GM13977 (cell line): ENCODE results near the gene VSTM5.

Experiments
- DNase-seq: peaks from one replicate; pipeline ENCODE4 v3.0.0; 2012; ENCODE audit warnings: low spot score
- in situ Hi-C: fragments of 300-500 bp; cut with MboI; formaldehyde crosslinking; loops from one replicate; pipeline ENCODE4 v1.12.0; 2022; ENCODE audit warnings: low sequenced_read_pairs, low pct_unique_long_range_greater_than_20kb, mixed read lengths, inconsistent platforms; ENCODE audit not compliant: unreplicated experiment
- TF ChIP-seq, protein P1 (sequence below): IDR thresholded peaks from 2 replicates; pipeline ENCODE4 v1.5.1; 2012; ENCODE audit warnings: mild to moderate bottlenecking, control low read depth; ENCODE audit not compliant: insufficient read depth; ENCODE audit errors: extremely low read depth, missing control alignments

VSTM5 gene

DNA sequence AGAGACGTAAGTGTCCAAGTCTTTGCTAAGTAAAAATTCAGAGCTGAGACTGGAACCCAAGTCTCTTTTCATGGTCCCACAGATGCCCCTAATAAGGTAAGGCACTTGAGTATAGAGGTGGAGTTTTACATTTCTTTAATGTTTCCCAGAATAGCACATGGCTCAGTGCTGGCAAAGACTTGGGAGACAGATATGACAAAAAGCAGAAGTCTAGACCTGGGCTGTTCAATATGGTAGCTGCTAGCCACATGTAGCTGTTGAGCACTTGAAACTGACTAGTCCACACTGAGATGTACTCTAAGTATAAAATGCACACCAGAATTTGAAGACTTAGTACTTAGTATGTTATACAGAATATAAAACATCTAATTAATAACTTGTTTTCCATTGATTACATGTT is 17.6 kb downstream of the VSTM5 start:
- in situ Hi-C loops = no loop called here
- no peak for DNase-seq
- TF ChIP-seq, protein P1, sequence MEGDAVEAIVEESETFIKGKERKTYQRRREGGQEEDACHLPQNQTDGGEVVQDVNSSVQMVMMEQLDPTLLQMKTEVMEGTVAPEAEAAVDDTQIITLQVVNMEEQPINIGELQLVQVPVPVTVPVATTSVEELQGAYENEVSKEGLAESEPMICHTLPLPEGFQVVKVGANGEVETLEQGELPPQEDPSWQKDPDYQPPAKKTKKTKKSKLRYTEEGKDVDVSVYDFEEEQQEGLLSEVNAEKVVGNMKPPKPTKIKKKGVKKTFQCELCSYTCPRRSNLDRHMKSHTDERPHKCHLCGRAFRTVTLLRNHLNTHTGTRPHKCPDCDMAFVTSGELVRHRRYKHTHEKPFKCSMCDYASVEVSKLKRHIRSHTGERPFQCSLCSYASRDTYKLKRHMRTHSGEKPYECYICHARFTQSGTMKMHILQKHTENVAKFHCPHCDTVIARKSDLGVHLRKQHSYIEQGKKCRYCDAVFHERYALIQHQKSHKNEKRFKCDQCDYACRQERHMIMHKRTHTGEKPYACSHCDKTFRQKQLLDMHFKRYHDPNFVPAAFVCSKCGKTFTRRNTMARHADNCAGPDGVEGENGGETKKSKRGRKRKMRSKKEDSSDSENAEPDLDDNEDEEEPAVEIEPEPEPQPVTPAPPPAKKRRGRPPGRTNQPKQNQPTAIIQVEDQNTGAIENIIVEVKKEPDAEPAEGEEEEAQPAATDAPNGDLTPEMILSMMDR = no peak

DNA sequence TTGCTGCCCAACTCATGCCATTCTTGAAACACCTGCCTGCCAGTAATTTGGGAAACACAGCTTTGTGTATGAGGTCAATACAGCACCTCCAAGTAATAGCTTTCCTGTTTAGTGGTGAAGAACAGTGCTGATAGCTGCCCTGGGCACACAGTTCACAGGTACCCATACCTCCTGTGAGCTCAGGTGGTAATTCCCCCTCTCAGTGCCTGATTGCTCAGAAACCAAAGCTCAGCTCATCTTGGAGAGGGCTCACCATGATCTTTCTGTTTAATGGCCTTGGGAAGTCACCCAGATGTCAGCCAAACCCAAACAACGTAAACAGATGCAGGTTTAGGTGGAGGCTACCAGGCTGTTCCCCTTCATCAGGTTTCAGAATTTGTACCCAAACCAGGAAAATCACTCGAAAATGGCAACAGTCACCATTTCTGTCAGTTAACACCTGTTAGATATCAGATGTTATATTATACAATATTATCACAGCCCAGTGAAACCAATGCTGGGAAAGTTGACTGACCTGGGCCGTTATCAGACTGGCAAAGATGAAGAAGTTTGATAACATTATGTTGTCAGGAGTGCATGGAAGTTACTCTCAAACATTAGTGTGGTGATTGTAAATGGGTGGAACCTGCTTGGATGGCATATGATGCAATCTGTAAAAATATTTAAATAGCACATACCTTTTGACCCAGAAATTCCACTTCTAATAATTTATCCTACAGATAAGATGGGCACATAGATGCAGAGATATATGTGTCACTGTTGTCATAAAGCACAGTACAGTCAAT is 18.9 kb downstream of the VSTM5 start:
- TF ChIP-seq, protein P1 = no peak
- no peak for DNase-seq
- in situ Hi-C loops = no loop called here

DNA sequence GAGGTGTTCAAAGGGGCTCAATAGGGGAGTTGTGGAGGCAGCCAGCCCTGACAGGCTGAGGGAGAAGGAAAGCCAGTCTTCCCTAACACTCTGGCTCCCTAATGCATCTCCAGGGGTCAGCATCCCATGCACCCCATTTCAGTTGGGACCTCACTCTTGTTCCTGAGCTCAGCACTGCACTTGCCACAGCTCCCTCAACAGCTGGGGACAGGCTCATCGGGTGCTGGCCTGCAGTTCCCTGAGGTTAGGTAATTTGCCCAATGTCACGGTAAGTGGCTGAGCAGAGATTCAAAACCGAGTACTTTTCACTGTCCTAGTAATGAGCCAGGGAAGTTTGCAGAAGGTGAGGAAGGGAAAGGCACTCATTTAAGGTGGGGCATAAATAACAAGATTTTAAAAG is 20.8 kb downstream of the VSTM5 start:
- in situ Hi-C loops = no loop called here
- TF ChIP-seq, protein P1 = no peak

DNA sequence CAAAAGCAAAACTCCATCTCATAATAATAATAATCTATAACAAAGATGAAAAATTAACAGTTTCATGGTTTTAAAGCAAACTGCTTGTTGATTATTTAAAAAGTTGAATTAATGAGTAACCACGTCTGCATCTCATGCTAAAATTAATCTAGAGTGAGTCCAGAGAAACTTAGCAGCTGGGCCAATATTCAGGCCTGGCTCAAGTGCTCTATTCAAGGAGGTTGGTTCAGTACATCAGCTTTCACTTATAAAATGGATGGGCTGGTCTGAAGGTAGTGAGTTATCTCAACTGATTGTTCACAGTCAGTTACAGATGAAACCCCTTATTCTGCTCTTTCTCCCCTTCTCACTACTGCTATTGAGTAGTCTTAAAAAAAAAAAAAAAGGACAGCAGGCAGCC is 23.1 kb downstream of the VSTM5 start:
- DNase-seq = no peak
- TF ChIP-seq, protein P1 = no peak
- in situ Hi-C loops = no loop called here

More for the DNA sequence above, 20.8 kb downstream of the VSTM5 start:
- DNase-seq = no peak

DNA sequence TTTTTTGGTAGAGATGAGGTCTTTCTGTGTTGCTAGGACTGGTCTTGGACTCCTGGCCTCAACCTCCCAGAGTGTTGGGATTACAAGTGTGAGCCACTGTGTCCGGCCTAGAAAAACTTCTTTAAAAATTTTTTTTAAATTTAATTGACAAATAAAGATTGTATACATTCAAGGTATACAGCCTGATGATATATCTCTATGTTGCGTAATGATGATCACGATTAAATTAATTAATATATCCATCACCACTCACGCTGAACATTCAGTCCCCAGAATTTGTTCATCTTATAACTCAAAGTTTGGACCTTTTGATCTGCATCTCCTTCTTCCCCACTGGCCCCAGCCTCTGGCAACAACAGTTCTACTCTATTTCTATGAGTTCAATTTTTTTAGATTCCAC is 27.2 kb downstream of the VSTM5 start:
- in situ Hi-C loops = no loop called here
- no peak for DNase-seq
- TF ChIP-seq, protein P1 = no peak

DNA sequence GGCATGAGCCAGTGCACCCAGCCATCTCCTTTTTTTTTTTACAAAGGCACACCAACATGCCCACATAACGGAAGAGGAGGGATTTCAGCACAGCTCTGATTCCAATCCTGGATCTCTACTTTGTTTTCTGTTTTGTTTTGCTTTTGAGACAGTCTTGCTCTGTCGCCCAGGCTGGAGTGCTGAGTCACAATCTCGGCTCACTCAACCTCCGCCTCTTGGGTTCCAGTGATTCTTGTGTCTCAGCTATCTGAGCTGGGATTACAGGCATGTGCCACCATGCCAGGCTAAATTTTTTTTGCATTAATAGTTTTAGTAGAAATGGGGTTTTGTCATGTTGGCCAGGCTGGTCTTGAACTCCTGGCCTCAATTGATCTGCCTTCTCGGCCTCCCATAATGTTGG is 28.1 kb downstream of the VSTM5 start:
- DNase-seq = no peak
- in situ Hi-C loops = no loop called here
- TF ChIP-seq, protein P1 = no peak
